ENCODE measurements around the gene SULT2B1.

SULT2B1 gene

GRCh38 chr19:48530770-48531169, 21.2 kb upstream of the SULT2B1 start:
- TF ChIP-seq NFIC (IDR thresholded peaks at IDR 0.05) (no peak), TAF1 (IDR thresholded peaks at IDR 0.05; ENCODE audit: low read depth) (no peak), YY1 (IDR thresholded peaks at IDR 0.05; ENCODE audit: low read depth) (no peak)

- TF ChIP-seq ZBTB7A (IDR thresholded peaks at IDR 0.05; ENCODE audit: low read depth) (no peak), CREB1 (IDR thresholded peaks at IDR 0.05; ENCODE audit: low read depth) (no peak)
Measured at GRCh38 chr19:48533770-48534169, 18.2 kb upstream of the SULT2B1 start.

DNA sequence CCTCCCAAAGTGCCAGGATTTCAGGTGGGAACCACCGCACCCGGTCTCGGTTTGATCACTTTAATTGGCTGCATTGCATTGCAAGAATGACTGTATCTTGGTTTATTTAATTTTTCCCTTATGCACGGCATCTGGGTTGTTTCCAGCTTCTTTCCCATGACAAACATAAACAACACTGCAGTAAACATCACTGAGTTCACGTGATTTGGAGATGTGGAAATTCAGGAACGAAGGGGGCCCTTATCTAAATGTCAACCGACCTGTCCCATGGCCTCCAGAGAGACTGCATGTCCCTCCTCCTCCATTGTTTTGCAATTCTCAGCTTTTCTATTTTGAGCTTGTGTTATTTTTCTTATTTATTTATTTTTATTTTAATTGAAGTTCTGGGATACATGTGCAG, 14.4 kb upstream of the SULT2B1 start:
- TF ChIP-seq CREB1 (IDR thresholded peaks at IDR 0.05; ENCODE audit: low read depth): no peak
- TF ChIP-seq TAF1 (IDR thresholded peaks at IDR 0.05; ENCODE audit: low read depth): no peak
- TF ChIP-seq RAD21 (IDR thresholded peaks at IDR 0.05; ENCODE audit: low read depth): no peak
- TF ChIP-seq EP300 (IDR thresholded peaks at IDR 0.05; ENCODE audit: borderline replicate concordance): no peak
- no peak for TF ChIP-seq TEAD4 (IDR thresholded peaks at IDR 0.05)
- no peak for TF ChIP-seq EGR1 (IDR thresholded peaks at IDR 0.05)
- TF ChIP-seq NFIC (IDR thresholded peaks at IDR 0.05): no peak

DNA sequence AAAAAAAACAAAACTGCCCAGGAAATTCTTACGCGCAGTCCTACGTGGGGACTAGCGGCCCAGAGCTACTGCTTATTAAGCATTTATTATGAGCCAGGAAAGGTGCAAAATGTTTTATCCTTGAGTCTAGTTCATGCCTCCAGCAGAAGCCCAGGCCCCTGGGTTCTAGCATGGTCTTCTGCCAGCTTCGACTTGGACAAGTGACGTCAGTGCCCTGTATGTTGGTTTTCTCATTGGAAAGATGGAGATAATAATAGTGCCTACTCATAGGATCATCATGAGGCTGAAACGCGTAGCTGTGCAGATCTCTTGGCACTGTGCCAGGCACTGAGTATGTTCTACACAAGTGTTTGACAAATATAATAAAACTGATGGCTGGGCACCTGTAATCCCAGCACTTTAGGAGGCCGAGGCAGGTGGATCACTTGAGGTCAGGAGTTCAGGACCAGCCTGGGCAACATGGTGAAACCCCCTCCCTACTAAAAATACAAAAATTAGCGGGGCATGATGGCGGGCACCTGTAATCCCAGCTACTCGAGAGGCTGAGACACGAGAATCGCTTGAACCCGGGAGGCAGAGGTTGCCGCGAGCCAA, 12.4 kb upstream of the SULT2B1 start:
- TF ChIP-seq EGR1 (IDR thresholded peaks at IDR 0.05) (no peak), CEBPB (IDR thresholded peaks at IDR 0.05) (no peak), RAD21 (IDR thresholded peaks at IDR 0.05; ENCODE audit: low read depth) (no peak), NFIC (IDR thresholded peaks at IDR 0.05) (peak; percentile 82), TAF1 (IDR thresholded peaks at IDR 0.05; ENCODE audit: low read depth) (no peak)
- TF ChIP-seq, protein P1, sequence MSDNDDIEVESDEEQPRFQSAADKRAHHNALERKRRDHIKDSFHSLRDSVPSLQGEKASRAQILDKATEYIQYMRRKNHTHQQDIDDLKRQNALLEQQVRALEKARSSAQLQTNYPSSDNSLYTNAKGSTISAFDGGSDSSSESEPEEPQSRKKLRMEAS (IDR thresholded peaks at IDR 0.05): no peak

- TF ChIP-seq, protein P2, sequence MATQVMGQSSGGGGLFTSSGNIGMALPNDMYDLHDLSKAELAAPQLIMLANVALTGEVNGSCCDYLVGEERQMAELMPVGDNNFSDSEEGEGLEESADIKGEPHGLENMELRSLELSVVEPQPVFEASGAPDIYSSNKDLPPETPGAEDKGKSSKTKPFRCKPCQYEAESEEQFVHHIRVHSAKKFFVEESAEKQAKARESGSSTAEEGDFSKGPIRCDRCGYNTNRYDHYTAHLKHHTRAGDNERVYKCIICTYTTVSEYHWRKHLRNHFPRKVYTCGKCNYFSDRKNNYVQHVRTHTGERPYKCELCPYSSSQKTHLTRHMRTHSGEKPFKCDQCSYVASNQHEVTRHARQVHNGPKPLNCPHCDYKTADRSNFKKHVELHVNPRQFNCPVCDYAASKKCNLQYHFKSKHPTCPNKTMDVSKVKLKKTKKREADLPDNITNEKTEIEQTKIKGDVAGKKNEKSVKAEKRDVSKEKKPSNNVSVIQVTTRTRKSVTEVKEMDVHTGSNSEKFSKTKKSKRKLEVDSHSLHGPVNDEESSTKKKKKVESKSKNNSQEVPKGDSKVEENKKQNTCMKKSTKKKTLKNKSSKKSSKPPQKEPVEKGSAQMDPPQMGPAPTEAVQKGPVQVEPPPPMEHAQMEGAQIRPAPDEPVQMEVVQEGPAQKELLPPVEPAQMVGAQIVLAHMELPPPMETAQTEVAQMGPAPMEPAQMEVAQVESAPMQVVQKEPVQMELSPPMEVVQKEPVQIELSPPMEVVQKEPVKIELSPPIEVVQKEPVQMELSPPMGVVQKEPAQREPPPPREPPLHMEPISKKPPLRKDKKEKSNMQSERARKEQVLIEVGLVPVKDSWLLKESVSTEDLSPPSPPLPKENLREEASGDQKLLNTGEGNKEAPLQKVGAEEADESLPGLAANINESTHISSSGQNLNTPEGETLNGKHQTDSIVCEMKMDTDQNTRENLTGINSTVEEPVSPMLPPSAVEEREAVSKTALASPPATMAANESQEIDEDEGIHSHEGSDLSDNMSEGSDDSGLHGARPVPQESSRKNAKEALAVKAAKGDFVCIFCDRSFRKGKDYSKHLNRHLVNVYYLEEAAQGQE (IDR thresholded peaks at IDR 0.05; ENCODE audit: low read depth): no peak
- TF ChIP-seq EGR1 (IDR thresholded peaks at IDR 0.05): no peak
Measured at GRCh38 chr19:48540110-48540509, 11.9 kb upstream of the SULT2B1 start.

DNA sequence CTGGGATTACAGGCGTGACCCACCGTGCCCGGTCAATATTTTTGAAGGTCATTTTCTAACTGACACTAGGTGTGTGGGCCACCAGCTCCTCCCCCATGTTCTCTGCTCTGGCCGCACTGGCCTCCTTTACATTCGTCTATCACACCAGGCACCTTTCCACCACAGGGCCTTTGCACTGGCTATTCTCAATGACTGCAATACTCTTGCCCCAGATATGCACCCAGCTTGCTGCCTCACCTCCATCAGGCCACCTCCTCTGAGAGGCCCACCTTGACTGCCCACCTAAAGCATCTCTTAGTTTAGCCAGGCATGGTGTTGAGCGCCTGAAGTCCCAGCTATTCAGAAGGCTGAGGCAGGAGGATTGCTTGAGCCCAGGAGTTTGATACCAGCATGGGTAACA, 10.2 kb upstream of the SULT2B1 start:
- TF ChIP-seq CEBPB (IDR thresholded peaks at IDR 0.05) (no peak), EGR1 (IDR thresholded peaks at IDR 0.05) (no peak), ZBTB7A (IDR thresholded peaks at IDR 0.05; ENCODE audit: low read depth) (no peak)
- TF ChIP-seq, protein P3, sequence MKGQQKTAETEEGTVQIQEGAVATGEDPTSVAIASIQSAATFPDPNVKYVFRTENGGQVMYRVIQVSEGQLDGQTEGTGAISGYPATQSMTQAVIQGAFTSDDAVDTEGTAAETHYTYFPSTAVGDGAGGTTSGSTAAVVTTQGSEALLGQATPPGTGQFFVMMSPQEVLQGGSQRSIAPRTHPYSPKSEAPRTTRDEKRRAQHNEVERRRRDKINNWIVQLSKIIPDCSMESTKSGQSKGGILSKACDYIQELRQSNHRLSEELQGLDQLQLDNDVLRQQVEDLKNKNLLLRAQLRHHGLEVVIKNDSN (IDR thresholded peaks at IDR 0.05): no peak

GRCh38 chr19:48543121-48543710, 8.8 kb upstream of the SULT2B1 start:
- peak; percentile 24; the same call in 1 of the 2 replicates for TF ChIP-seq CEBPB (IDR thresholded peaks at IDR 0.05)
- peak; percentile 59; the same call in 1 of the 2 replicates for TF ChIP-seq YY1 (IDR thresholded peaks at IDR 0.05; ENCODE audit: low read depth)
- TF ChIP-seq, protein P2 (IDR thresholded peaks at IDR 0.05; ENCODE audit: low read depth): no peak
- peak; percentile 90 for TF ChIP-seq ZBTB7A (IDR thresholded peaks at IDR 0.05; ENCODE audit: low read depth)
- peak; percentile 1; the same call in 1 of the 2 replicates for TF ChIP-seq RAD21 (IDR thresholded peaks at IDR 0.05; ENCODE audit: low read depth)
- TF ChIP-seq, protein P3 (IDR thresholded peaks at IDR 0.05): peak; percentile 34; the same call in 1 of the 2 replicates
- TF ChIP-seq CREB1 (IDR thresholded peaks at IDR 0.05; ENCODE audit: low read depth): no peak
- TF ChIP-seq NFIC (IDR thresholded peaks at IDR 0.05): peak; percentile 87
- no peak for TF ChIP-seq EGR1 (IDR thresholded peaks at IDR 0.05)
- TF ChIP-seq FOXM1 (IDR thresholded peaks at IDR 0.05; ENCODE audit: borderline replicate concordance, low read depth): peak; percentile 28; the same call in 1 of the 2 replicates
- TF ChIP-seq, protein P1 (IDR thresholded peaks at IDR 0.05): peak; percentile 78
- no peak; the same call in 1 of the 2 replicates for TF ChIP-seq TEAD4 (IDR thresholded peaks at IDR 0.05)
- TF ChIP-seq TAF1 (IDR thresholded peaks at IDR 0.05; ENCODE audit: low read depth): peak; percentile 41; the same call in 1 of the 2 replicates
- TF ChIP-seq TCF12 (IDR thresholded peaks at IDR 0.05; ENCODE audit: low read depth): peak; percentile 89
- peak; percentile 78; the same call in 1 of the 2 replicates for TF ChIP-seq EP300 (IDR thresholded peaks at IDR 0.05; ENCODE audit: borderline replicate concordance)

All from Ishikawa (cell line).